Stimulated activated CD4-positive, alpha-beta T cell treated with anti-CD3 and anti-CD28 coated beads, Interleukin-1b, Interleukin-23, amount 100 ng/mL, for 4 hours (primary cell): Measurements from ENCODE around the gene RPS16.
A peak's percentile ranks its signal among the peaks of the same experiment; 100 is the strongest.
"Not testable (repeated sequence)": the region's sequence is repeated elsewhere in the genome, so short reads cannot be mapped to it uniquely, and the experiment has no call there.

Experiments
- DNase-seq, 2 donors: peaks; one replicate each; pipeline ENCODE4 v3.0.0-alpha.2; 2020; ENCODE audit warnings: low read depth in 2 of 2

RPS16 gene

DNA sequence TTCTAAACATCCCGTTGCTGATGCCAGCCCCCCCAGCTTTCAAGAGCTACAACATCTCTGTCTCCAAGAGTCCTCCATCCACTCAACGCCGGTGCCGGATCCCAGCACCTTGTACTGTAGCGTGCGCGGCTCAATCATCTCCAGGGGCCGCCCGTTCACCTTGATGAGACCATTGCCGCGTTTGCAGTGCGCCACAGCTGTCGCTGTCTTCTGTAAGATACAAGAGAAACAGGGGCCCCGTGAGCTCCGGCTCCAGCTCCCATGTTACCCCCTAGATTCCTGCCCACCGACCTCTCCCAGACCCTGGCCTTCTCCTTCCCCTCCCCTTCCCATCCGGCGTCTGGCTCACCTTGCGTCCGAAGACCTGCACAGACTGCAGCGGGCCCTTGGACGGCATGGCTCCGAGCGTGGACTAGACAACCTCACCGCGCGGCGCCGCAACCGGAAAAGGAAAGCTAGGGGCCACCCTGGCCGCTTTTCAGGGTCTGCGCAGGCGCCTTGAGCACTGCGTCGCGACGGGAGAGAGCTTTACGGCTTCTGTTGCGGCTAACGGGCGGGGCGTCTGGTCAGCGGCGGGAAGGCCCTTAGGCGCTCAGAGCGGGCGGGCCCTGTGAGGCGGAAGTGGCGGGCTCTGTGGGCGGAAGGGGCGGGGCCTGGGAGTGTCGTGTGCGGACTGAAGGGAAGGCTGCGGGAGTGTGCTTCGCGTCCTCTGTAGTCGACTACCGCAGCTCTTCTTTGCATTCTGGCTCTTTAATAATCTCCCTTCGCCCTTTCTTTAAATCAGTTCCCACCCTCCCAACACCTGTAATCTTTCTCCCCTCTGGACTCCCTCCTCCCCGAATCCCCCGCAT lies at the start of gene RPS16:
RPS16 (minus strand) TSS at position 451 of the 851 bp plus-strand sequence; CDS start at position 397, 54 bp downstream.
- peak; percentile 99 to 100 for DNase-seq

GRCh38 chr19:39483141-39483540 lies 47.4 kb upstream of the RPS16 start:
- no peak for DNase-seq

- no peak for DNase-seq
These were observed 45.9 kb upstream of the RPS16 start for GRCh38 chr19:39481676-39482075.

DNA sequence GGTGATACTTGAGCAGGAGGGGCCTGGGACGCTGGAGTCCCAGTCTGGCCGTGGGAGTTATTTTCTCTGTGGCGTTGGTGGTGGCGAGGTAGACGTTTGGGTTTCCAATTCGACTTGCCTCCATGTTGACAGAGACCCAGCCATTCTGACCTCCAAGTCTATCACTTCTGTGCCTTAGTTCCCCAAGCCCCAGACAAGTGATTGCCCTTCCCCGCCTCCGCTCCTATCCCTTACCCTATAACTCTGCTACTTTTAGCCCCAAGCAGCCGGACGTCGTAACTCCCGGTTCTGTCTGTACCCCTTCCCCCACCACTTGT lies 45.4 kb upstream of the RPS16 start:
- DNase-seq, result no peak

DNA sequence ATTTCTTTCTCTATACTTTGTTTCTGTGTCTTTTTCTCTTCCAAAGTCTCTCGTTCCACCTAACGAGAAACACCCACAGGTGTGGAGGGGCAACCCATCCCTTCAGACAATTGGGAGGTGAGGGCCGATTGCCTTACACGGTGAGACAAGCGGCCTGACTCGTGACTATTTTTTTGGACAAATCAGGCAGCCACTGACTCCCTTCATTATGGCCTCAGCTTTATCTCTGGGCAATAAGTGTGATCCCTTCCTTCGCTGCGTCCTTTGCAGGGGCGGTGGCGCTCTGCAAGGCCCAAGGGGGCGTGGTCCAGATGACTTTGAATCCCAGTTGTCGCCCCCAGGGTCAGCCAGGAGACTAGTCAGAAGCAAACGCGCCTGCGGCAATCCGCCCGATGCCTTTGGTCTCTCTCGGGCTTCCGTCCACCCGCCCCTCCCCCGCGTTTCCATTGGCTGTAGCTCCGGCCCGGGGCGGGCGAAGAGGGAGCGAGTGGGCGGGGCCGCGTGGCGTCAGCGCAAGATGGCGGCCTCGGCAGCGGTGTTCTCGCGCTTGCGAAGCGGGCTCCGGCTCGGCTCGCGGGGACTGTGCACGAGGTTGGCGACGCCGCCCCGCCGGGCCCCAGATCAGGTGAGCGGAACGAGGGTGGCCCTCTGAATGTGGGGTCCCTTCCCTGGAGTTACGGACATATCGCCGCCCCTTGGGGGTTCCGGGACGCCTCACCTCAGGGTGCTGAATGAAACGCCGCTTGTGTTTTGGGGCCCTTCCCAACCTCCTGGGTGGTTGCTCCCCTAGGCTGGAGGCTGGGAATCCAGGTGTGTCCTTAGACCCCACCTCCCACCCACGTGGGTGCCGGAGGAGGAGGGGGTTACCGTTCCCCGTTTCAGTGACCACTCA lies 44.8 kb upstream of the RPS16 start, which contains the start of gene TIMM50:
TIMM50 (plus strand) TSS at position 502 of the 892 bp plus-strand sequence; CDS start at position 518, 16 bp downstream.
- DNase-seq, result peak; percentile 96 to 99

DNA sequence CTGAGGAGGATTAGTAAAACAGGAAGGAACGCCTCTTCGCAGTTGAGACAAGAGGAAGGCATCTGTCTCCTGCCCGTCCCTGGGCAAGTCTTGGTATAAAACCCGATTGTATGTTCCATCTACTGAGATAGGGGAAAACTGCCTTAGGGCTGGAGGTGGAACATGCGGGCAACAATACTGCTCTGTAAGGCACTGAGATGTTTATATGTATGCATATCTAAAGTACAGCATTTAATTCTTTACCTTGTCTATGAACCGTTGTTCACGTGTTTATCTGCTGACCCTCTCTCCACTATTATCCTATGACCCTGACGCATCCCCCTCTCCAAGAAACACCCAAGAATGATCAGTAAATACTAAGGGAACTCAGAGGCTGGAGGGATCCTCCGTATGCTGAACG lies 44.2 kb upstream of the RPS16 start:
- DNase-seq, result no peak

- not testable (repeated sequence) for DNase-seq
These were observed 43.6 kb upstream of the RPS16 start for GRCh38 chr19:39479319-39479801.

DNA sequence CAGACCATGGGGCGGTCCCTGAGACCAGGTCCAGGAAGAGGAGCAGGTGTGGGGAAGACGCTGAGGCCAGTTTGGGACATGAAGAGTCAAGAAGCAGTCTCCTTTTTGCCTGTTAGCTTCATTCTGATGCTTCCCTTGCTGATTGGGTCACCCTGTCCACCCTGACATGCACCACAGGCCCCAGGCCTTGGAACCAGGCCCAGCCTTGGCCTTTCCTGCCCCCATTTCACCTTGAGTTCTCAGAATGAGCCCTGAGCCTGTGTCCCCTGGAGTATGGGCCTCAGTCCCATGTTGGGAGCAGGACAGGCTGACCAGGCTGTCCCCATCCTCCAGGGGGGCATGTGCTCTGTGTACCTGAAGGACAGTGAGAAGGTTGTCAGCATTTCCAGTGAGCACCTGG lies 40.0 kb upstream of the RPS16 start:
- no peak for DNase-seq

DNA sequence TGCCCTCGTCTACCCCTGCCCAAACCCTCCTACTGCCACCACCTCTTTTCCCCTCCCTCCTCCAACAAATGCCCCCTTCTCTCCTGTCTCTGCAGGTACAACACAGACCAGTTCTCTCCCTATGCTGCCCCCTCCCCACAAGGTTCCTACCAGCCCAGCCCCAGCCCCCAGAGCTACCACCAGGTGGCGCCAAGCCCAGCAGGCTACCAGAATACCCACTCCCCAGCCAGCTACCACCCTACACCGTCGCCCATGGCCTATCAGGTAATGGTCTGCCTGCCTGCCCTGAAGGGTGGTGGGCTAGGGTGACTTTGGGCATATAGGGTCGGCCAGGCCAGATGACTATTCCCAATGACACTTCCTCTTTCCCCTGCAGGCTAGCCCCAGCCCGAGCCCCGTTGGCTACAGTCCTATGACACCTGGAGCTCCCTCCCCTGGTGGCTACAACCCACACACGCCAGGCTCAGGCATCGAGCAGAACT lies 38.4 kb upstream of the RPS16 start:
- peak; percentile 76 to 77 for DNase-seq

DNA sequence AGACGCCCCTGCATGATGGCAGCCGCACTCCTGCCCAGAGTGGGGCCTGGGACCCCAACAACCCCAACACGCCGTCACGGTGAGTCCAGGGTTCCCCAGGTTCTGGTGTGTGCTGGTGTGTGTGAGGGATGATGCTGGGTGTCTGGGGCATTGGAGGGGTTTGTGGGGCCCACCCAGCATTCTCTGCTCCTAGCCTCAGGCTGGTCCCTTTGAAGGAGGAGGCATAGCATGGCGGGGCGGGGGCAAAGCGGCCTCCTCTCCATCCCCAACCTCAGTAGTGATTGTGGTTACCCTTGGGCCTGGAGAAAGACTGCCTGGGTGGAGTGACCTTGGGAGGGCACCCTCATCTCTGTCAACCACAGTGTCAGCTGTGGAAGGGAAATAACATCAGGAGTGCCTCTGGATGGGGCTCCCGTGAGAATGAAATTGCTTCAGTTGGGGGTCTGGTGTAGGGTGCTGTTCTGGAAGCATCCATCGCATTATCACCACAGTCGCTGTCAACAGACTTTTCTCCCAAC lies 37.8 kb upstream of the RPS16 start:
- DNase-seq, result no peak

DNA sequence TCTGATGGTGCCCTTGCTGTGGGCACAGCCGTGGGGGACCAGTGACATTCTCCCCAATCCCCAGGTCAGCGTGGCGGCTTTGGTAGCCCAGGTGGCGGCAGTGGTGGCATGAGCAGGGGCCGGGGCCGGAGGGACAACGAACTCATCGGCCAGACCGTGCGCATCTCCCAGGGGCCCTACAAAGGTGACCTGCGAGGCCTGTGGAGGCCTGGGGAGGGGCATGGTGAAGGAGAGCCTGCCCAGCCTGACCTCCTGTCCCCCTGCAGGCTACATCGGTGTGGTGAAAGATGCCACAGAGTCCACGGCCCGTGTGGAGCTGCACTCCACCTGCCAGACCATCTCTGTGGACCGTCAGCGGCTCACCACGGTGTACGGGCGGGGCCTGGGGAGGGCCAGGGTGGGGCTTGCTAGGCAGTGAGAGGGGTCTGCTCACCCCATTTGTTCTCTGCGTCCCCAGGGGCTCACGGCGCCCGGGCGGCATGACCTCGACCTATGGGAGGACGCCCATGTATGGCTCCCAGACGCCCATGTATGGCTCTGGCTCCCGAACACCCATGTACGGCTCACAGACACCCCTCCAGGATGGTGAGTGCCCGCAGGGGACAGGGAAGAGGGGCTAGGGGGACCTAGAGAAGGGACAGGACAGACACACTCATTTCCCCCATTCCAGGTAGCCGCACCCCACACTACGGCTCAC lies 37.1 kb upstream of the RPS16 start:
- DNase-seq, result no peak

- no peak for DNase-seq
These were observed 36.2 kb upstream of the RPS16 start for GRCh38 chr19:39471756-39472536.

- no peak for DNase-seq
These were observed 35.1 kb upstream of the RPS16 start for GRCh38 chr19:39470724-39471339.

GRCh38 chr19:39469567-39469966 lies 33.8 kb upstream of the RPS16 start:
- no peak for DNase-seq

GRCh38 chr19:39469036-39469435 lies 33.3 kb upstream of the RPS16 start:
- DNase-seq, result no peak

DNA sequence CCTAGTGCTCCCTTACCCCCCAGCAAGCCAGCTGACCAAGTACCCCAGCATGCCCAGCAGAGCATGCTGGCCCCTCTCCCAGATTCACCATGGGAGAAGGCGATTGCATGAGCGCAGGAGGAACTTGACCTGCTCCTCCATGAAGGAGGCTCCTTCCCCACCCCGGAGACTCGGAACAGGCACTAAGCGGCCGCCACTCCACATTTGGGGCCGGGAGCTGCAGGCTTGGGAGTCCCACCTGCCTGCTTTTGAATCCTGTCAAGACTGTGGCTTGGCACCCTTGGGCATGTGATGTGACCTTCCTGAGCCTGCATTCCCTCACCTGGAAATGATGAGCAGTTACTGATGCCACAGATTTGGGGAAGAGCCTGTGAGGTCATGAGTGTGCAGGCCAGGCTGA lies 32.2 kb upstream of the RPS16 start:
- no peak for DNase-seq

DNA sequence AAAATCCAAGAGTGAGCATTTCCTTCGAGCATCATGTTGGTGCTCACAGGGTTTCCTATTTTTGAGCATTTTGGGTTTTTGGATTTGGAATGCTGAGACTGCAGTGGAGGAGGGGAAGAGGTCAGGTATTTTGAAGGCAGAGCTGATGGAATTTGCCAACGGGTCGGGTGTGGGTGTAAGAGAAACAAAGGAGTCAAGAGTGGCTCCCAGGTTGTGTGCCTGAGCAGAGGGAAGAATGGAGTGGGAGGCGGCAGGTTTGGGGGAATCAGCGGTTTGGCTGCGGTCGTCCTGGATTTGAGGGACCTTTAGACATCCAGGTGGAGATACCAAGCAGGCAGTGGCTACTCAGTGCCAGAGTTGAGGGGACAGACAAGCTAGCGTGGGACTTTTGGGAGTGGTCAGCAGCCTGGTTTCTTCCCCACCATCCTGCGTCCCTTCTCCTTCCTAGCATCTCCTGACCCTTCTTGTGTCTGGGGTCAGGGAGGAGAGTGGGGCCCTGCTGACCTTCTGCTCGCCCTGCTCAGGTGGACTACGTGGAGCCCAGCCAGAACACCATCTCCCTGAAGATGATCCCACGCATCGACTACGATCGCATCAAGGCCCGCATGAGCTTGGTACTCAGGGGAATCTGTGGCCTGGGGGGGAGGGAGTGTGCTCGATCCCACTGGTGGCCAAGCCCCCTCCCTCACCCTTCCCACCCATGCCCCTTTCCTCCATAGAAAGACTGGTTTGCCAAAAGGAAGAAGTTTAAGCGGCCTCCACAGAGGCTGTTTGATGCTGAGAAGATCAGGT lies 30.4 kb upstream of the RPS16 start:
- DNase-seq, result no peak

DNA sequence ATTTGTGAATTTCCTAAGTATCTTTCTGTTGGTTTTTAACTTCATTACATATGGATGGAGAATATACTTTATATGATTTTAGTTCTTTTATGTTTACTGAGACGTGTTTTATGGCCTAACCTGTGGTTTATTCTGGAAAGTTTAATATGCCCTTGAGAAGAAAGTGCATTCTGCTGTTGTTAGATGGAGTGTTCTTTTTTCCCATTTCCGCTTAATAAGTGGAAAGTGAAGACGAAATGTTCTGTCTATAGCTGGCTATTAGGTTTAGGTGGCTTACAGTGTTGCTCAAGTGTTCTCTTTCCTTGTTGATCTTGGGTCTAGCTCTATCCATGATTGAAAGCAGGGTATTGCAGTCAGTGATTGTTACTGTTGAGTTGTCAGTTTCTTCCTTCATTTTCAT lies 27.7 kb upstream of the RPS16 start:
- DNase-seq, result no peak

DNA sequence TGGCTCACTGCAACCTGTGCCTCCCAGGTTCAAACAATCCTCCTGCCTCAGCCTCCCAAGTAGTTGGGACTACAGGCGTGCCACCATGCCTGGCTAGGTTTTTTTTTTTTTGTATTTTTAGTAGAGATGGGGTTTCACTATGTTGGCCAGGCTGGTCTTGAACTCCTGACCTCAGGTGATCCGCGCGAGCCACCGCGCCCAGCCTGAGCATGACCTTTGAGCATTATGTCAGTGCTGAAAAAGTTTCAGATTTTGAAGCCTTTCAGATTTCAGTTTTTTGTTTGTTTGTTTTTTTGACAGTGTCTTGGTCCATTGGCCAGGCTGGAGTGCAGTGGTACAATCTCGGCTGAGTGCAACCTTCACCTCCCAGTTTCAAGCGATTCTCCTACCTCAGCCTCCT lies 15.5 kb upstream of the RPS16 start:
- DNase-seq, result not testable (repeated sequence)
